Endodermal cell (in vitro differentiated cells): ENCODE data around the gene SLC38A10. TPM values are rescaled to one million over a fixed set of nuclear protein-coding genes. Genes with fewer than 3 reads are reported as not detected.
"Not testable (repeated sequence)": the region's sequence is repeated elsewhere in the genome, so short reads cannot be mapped to it uniquely, and the experiment has no call there.

Experiments used
- DNase-seq: peaks from one replicate; pipeline ENCODE4 v3.0.0-alpha.2; 2017
- H3K27ac ChIP-seq: 2 replicates; pipeline ENCODE4 v1.5.1; 2013; ENCODE audit warnings: mild to moderate bottlenecking, low read depth, low read length, moderate library complexity
- H3K27me3 ChIP-seq: 2 replicates; pipeline ENCODE4 v1.6.1; 2013; ENCODE audit warnings: mild to moderate bottlenecking, low read length, moderate library complexity; ENCODE audit not compliant: insufficient read depth, control insufficient read depth, poor library complexity, severe bottlenecking
- H3K36me3 ChIP-seq: 2 replicates; pipeline ENCODE4 v1.7.0; 2013; ENCODE audit warnings: mild to moderate bottlenecking, low read length, moderate library complexity; ENCODE audit not compliant: control insufficient read depth, insufficient read depth
- H3K4me1 ChIP-seq: one replicate; pipeline ENCODE4 v1.7.0; 2013; ENCODE audit warnings: low read length; ENCODE audit not compliant: control insufficient read depth, insufficient read depth
- H3K4me3 ChIP-seq: 2 replicates; pipeline ENCODE4 v1.5.1; 2013; ENCODE audit warnings: mild to moderate bottlenecking, low read length, moderate library complexity
- H3K9ac ChIP-seq: 2 replicates; pipeline ENCODE4 v1.6.1; 2013; ENCODE audit warnings: mild to moderate bottlenecking, low read length, moderate library complexity; ENCODE audit not compliant: poor library complexity, severe bottlenecking; ENCODE audit errors: extremely low read depth
- H3K9me3 ChIP-seq: 2 replicates; pipeline ENCODE4 v1.6.1; 2013; ENCODE audit warnings: mild to moderate bottlenecking, low read length, moderate library complexity; ENCODE audit not compliant: control insufficient read depth
- H3K27ac Mint-ChIP-seq: 2 replicates; pipeline ENCODE4 v1.8.0; 2020; ENCODE audit warnings: mixed read lengths
- H3K27me3 Mint-ChIP-seq: 2 replicates; pipeline ENCODE4 v1.8.0; 2021; ENCODE audit warnings: mild to moderate bottlenecking, mixed read lengths; ENCODE audit not compliant: insufficient read depth
- H3K36me3 Mint-ChIP-seq: 2 replicates; pipeline ENCODE4 v1.8.0; 2020; ENCODE audit warnings: low read depth, mixed read lengths
- H3K4me1 Mint-ChIP-seq: 2 replicates; pipeline ENCODE4 v1.8.0; 2020; ENCODE audit warnings: mixed read lengths
- H3K4me3 Mint-ChIP-seq: 2 replicates; pipeline ENCODE4 v1.8.0; 2020; ENCODE audit warnings: mild to moderate bottlenecking, moderate library complexity, mixed read lengths
- H3K9me3 Mint-ChIP-seq: 2 replicates; pipeline ENCODE4 v1.8.0; 2020; ENCODE audit warnings: mild to moderate bottlenecking, mixed read lengths
- WGBS, 2 experiments: methylation state at CpG; one replicate each; pipeline versions ENCODE4 v1.1.5 to v1.1.7; 2013; ENCODE audit warnings: missing lambda C conversion rate in 2 of 2, mixed read lengths in 1 of 2; ENCODE audit not compliant: insufficient coverage in 1 of 2, insufficient read length in 1 of 2; 5-methylcytosine and 5-hydroxymethylcytosine counted together
- total RNA-seq, 2 donors: library from RNA; stranded (reverse); fragmentation: NEBNext Ultra II Directional in 1 of 2; extraction: Animal tissue kit (Norgen Biotek cat#: 25700) in 1 of 2; gene quantifications; 2 replicates in 1 of 2; 3 replicates in 1 of 2; pipeline ENCODE4 v1.2.1, GENCODE V29; 2021
- TF ChIP-seq, protein P1 (sequence below): fragments of 200-600 bp; sonication (generic); conservative IDR thresholded peaks from 2 replicates; pipeline ENCODE4 v1.5.0; 2021; ENCODE audit warnings: antibody characterized with exemption, mild to moderate bottlenecking

SLC38A10 gene
- total RNA-seq, 2 donors from 2014 or later = 60.2 to 90.3 TPM

DNA sequence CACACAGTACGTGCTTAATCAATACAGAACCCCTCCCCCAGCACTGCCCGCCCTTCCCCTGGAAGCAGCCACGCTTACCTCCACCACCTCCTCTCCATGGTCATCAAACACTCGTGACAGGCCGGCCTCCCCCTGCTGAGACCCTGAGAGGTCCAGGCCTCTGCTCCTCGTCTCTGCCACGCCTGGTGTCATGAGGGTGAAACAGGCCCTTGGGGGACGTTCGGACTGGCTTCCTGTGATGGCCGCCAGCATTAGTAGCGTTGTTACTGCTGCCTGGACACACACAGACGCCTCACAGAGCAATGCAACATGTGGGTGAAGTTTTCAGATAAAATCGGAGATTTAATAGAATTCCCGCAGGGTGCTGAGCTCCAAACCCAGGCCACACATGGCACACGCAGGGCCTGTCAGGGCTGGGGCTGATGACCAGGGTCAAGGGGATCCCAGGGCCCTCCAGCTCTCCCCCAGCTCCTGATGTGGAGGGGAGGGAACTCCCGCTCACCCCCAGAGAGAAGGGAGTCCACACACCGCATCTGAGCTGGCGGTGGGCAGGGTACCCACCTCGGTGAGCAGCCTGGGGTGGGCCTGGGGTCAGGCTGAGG lies 15.9 kb upstream of the SLC38A10 start:
- peaks cover 8% of the 10 kb centered on the region for H3K4me1 ChIP-seq
- no peak overlapping the region for H3K4me3 Mint-ChIP-seq
- peak overlapping the region; percentile 44 for H3K27ac Mint-ChIP-seq
- no peak overlapping the region for H3K27ac ChIP-seq
- no peaks in the 10 kb centered on the region for H3K9me3 ChIP-seq
- peaks cover 10% of the 10 kb centered on the region for H3K4me1 Mint-ChIP-seq
- H3K27me3 Mint-ChIP-seq = no peaks in the 10 kb centered on the region
- H3K9ac ChIP-seq = no peak overlapping the region
- TF ChIP-seq, protein P1, sequence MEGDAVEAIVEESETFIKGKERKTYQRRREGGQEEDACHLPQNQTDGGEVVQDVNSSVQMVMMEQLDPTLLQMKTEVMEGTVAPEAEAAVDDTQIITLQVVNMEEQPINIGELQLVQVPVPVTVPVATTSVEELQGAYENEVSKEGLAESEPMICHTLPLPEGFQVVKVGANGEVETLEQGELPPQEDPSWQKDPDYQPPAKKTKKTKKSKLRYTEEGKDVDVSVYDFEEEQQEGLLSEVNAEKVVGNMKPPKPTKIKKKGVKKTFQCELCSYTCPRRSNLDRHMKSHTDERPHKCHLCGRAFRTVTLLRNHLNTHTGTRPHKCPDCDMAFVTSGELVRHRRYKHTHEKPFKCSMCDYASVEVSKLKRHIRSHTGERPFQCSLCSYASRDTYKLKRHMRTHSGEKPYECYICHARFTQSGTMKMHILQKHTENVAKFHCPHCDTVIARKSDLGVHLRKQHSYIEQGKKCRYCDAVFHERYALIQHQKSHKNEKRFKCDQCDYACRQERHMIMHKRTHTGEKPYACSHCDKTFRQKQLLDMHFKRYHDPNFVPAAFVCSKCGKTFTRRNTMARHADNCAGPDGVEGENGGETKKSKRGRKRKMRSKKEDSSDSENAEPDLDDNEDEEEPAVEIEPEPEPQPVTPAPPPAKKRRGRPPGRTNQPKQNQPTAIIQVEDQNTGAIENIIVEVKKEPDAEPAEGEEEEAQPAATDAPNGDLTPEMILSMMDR = no peak
- H3K36me3 ChIP-seq = no peaks in the 10 kb centered on the region
- H3K27me3 ChIP-seq = no peaks in the 10 kb centered on the region
- no peak overlapping the region for H3K4me3 ChIP-seq
- whole genome bisulfite sequencing, 2 experiments = 87 to 88% methylated on average over 15 to 19 of the region's 19 CpGs
- no peak for DNase-seq
- H3K9me3 Mint-ChIP-seq = no peaks in the 10 kb centered on the region
- H3K36me3 Mint-ChIP-seq = no peaks in the 10 kb centered on the region

DNA sequence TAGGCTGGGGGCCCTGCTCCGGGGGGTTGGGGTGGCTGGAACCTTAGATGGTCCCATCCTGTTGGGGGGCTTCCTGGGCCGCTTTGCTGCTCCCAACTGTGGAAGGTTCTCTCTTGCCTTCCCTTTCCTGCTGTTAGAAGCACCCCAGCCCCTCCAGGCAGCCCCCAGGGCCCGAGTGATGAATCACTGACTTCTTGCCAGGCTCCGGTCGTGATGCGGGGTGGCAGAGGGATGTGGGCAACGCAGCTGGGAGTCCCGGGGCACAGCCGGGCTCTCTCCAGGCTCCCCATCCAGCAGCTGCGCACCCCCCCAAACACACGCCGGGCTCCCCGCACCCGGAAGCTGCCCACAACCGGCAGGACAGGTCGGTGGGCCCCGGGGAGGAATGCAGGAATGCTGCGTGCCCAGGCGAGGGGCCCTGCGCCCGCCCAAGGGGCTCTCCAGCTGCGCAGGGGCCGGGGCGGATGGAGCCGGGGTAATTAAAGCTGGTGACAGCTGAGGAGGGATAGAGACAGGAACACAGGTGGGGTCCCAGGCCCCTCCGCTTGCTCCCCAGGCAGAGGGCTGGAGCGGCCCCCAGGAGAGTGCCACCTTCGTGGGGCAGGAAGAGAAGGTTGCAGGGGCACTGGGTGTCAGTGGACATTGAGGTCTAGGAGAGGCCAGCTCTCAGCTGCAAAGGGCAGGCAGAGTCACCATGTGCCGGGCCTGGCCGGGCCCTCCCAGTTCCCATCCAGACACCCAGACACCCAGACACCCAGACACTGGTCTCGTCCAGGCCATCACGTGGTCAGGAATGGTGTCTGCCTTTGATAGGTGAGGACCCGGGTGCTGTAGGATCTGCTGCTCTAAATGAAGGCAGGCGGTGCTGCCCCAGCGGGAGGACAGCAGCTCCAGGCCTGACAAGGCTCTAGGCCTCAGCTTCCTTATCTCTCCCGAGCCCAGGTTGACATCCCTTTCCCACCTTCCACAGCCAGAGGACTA lies 15.0 kb upstream of the SLC38A10 start:
- DNase-seq = no peak
- H3K4me1 ChIP-seq = peaks cover 8% of the 10 kb centered on the region
- Mint-ChIP-seq H3K27me3 (no peaks in the 10 kb centered on the region), H3K4me3 (no peak overlapping the region), H3K9me3 (no peaks in the 10 kb centered on the region), H3K27ac (peak overlapping the region; percentile 44), H3K4me1 (peaks cover 13% of the 10 kb centered on the region), H3K36me3 (no peaks in the 10 kb centered on the region)
- no peaks in the 10 kb centered on the region for H3K36me3 ChIP-seq
- TF ChIP-seq, protein P1 = no peak
- H3K27me3 ChIP-seq = no peaks in the 10 kb centered on the region
- no peaks in the 10 kb centered on the region for H3K9me3 ChIP-seq
- no peak overlapping the region for H3K27ac ChIP-seq
- 92 to 93% methylated on average over 11 to 36 of the region's 36 CpGs for WGBS, 2 experiments
- H3K4me3 ChIP-seq = no peak overlapping the region
- no peak overlapping the region for H3K9ac ChIP-seq

DNA sequence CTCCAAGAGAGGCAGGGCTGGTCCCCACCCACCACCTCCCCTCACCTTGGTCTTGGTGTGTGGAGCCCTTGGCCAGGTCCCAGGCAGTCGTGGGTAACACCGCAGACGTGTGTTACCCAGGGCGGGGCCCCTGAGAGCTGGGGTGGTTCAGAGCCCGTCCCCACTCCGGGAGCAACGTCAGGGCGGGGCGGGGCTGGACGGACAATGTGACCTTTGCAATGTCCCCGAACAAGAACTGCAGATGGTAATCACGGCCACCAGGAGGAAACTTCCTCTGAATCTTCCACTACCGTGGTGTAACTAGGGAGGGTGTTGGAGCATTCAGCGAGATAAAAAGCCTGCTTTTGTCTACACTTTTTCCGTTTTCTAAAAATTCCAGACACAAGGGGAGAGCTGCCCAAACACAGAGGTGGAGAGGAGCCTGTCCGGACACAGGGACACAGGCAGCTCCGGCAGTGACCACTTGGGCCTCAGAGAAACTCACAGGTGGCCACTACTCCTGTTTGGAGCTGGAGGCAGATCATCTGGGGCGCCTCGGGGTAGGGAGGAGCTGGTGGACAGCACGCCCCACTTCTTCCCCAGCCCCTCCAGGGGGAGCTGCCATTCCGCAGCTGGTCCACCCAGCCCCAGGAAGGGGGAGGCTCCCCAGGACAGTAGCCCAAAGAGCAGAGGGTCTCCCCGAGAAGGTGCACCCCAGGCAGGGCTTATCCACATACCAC lies 14.2 kb upstream of the SLC38A10 start:
- 38 to 59% methylated on average over 11 to 22 of the region's 22 CpGs for WGBS, 2 experiments
- no peak overlapping the region for H3K9ac ChIP-seq
- peak overlapping the region; percentile 22 for H3K4me3 Mint-ChIP-seq
- peaks cover 15% of the 10 kb centered on the region for H3K4me1 Mint-ChIP-seq
- no peaks in the 10 kb centered on the region for H3K36me3 Mint-ChIP-seq
- H3K27ac Mint-ChIP-seq = peak overlapping the region; percentile 74
- peak; percentile 92 for DNase-seq
- TF ChIP-seq, protein P1 = peak; percentile 71
- H3K36me3 ChIP-seq = no peaks in the 10 kb centered on the region
- H3K9me3 Mint-ChIP-seq = no peaks in the 10 kb centered on the region
- no peak overlapping the region for H3K4me3 ChIP-seq
- peaks cover 8% of the 10 kb centered on the region for H3K4me1 ChIP-seq
- H3K27me3 Mint-ChIP-seq = no peaks in the 10 kb centered on the region
- no peak overlapping the region for H3K27ac ChIP-seq
- H3K27me3 ChIP-seq = no peaks in the 10 kb centered on the region
- no peaks in the 10 kb centered on the region for H3K9me3 ChIP-seq

DNA sequence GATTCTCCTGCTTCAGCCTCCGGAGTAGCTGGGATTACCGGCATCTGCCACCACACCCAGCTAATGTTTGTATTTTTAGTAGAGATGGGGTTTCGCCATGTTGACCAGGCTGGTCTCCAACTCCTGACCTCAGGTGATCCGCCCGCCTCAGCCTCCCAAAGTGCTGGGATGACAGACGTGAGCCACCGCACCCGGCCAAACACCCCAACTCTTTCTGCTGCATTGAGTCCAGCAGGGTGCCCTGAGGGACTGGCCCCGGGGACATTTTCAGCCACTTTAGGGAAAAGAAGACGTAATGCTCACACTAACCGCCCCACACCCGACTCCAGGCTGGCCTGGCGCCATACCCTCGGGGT lies 13.7 kb upstream of the SLC38A10 start:
- H3K27ac ChIP-seq, H3K27me3 Mint-ChIP-seq, H3K9me3 Mint-ChIP-seq, H3K9me3 ChIP-seq, H3K36me3 Mint-ChIP-seq, H3K4me1 ChIP-seq, H3K27me3 ChIP-seq, DNase-seq, H3K27ac Mint-ChIP-seq, H3K36me3 ChIP-seq, H3K9ac ChIP-seq, H3K4me3 ChIP-seq: not testable (repeated sequence)
- peaks cover 15% of the 10 kb centered on the region for H3K4me1 Mint-ChIP-seq
- peak overlapping the region; percentile 22 for H3K4me3 Mint-ChIP-seq
- WGBS, 2 experiments = 89 to 100% methylated on average over 6 to 14 of the region's 14 CpGs
